ENCODE data around the gene COMMD10. TPM values are rescaled to one million over a fixed set of nuclear protein-coding genes. Genes with fewer than 3 reads are reported as not detected.

COMMD10 gene
- total and polyA plus RNA-seq, 4 donors, result 17.2 to 66.0 (median 24.7) TPM

DNA sequence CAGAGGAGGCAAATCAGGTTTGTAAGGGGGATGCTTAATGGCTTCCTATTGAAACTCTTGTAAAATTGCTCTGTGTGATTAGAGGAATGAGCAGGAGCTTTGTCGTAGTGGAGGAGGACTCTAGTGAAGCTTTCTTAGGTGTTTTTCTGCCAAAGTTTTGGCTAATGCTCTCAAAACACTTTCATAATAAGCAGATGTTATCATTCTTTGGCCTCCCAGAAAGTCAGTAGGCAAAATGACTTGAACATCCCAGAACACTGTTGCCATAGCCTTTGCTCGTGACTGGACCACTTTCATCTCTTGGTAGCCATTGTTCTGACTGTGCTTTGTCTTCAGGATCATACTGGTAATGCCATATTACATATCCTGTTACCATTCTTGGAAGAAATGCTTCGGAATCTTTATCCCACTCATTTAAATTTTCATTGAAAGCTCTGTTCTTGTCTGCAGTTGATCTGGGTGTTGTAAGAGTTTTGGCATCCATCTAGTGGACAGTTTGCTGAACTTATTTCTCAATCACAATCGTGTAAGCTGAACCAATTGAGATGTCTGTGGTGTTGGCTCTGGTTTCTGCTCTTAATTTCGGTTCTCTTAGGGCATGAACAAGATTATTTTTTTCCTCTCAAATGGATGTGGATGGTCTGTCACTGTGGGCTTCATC, 187.6 kb downstream of the COMMD10 start:
- TF ChIP-seq, protein P1, sequence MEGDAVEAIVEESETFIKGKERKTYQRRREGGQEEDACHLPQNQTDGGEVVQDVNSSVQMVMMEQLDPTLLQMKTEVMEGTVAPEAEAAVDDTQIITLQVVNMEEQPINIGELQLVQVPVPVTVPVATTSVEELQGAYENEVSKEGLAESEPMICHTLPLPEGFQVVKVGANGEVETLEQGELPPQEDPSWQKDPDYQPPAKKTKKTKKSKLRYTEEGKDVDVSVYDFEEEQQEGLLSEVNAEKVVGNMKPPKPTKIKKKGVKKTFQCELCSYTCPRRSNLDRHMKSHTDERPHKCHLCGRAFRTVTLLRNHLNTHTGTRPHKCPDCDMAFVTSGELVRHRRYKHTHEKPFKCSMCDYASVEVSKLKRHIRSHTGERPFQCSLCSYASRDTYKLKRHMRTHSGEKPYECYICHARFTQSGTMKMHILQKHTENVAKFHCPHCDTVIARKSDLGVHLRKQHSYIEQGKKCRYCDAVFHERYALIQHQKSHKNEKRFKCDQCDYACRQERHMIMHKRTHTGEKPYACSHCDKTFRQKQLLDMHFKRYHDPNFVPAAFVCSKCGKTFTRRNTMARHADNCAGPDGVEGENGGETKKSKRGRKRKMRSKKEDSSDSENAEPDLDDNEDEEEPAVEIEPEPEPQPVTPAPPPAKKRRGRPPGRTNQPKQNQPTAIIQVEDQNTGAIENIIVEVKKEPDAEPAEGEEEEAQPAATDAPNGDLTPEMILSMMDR (IDR thresholded peaks at IDR 0.05; ENCODE audit: control extremely low read depth, extremely low read depth), result no peak
- H3K9me3 ChIP-seq (ENCODE audit: control insufficient read depth in 4 of 4, insufficient read depth in 3 of 4, low read length in 3 of 4), result peaks cover 0 to 4% (median under 1%) of the 10 kb centered on the region in 4 donors
- H3K36me3 ChIP-seq (ENCODE audit: control insufficient read depth in 4 of 4, insufficient read depth in 4 of 4, low read length in 4 of 4), result peaks cover 0 to 3% (median 0%) of the 10 kb centered on the region in 4 donors
- peaks cover 0 to 3% (median 0%) of the 10 kb centered on the region in 5 donors for H3K4me1 ChIP-seq (ENCODE audit: control insufficient read depth in 5 of 5, insufficient read depth in 5 of 5, low read length in 5 of 5)
- H3K27me3 ChIP-seq (ENCODE audit: control insufficient read depth in 3 of 3, insufficient read depth in 3 of 3, low read length in 2 of 3), result no peaks in the 10 kb centered on the region
- no peak overlapping the region for H3K4me3 ChIP-seq
- ATAC-seq (ENCODE audit: insufficient read depth, low FRiP score), result no peak
- H3K27ac ChIP-seq (ENCODE audit: low read depth in 1 of 2, low read length in 1 of 2), result no peak overlapping the region
- 71 to 82% methylated on average over 5 of the region's 5 CpGs for WGBS, 2 donors
- no peak overlapping the region for H3K9ac ChIP-seq (ENCODE audit: insufficient read depth in 1 of 2, low read length in 2 of 2)
- peak in 2 of 3 donors; percentile 16 to 57 for DNase-seq

GRCh38 chr5:116273448-116274242, 188.8 kb downstream of the COMMD10 start:
- no peak for ATAC-seq (ENCODE audit: insufficient read depth, low FRiP score)
- WGBS, 2 donors, result 53 to 72% methylated on average over 1 of the region's 1 CpG
- TF ChIP-seq, protein P1 (IDR thresholded peaks at IDR 0.05; ENCODE audit: control extremely low read depth, extremely low read depth), result no peak

DNA sequence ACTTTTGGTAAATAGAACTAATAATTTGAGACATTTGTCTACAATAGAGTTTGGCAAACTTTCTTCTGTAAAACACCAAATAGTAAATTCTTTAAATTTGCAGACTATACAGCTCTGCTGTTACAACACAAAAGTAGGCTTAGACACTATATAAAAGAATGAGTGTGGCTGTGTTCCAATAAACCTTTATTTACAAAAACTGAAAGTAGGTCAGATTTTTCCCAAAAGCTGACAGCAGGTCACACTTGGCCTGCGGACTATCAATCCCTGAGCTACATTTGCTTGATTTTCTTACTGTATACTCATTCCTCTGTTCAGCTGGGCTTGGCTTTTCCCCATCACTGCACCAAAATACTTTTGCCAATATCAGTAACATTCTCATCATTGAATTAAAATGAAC, 189.4 kb downstream of the COMMD10 start:
- Histone ChIP-seq H3K9ac (ENCODE audit: insufficient read depth in 1 of 2, low read length in 2 of 2) (no peak overlapping the region), H3K9me3 (ENCODE audit: control insufficient read depth in 4 of 4, insufficient read depth in 3 of 4, low read length in 3 of 4) (peaks cover 0 to 4% (median under 1%) of the 10 kb centered on the region in 4 donors), H3K36me3 (ENCODE audit: control insufficient read depth in 4 of 4, insufficient read depth in 4 of 4, low read length in 4 of 4) (peaks cover 0 to 3% (median 0%) of the 10 kb centered on the region in 4 donors), H3K27me3 (ENCODE audit: control insufficient read depth in 3 of 3, insufficient read depth in 3 of 3, low read length in 2 of 3) (no peaks in the 10 kb centered on the region), H3K4me3 (no peak overlapping the region), H3K4me1 (ENCODE audit: control insufficient read depth in 5 of 5, insufficient read depth in 5 of 5, low read length in 5 of 5) (peaks cover 0 to 3% (median 0%) of the 10 kb centered on the region in 5 donors), H3K27ac (ENCODE audit: low read depth in 1 of 2, low read length in 1 of 2) (no peak overlapping the region)
- ATAC-seq (ENCODE audit: insufficient read depth, low FRiP score) (no peak), DNase-seq (no peak)
- 98 to 100% methylated on average over 1 of the region's 1 CpG for WGBS, 2 donors
- TF ChIP-seq, protein P1 (IDR thresholded peaks at IDR 0.05; ENCODE audit: control extremely low read depth, extremely low read depth), result no peak

More at GRCh38 chr5:116273448-116274242, 188.8 kb downstream of the COMMD10 start:
- H3K9ac ChIP-seq (ENCODE audit: insufficient read depth in 1 of 2, low read length in 2 of 2), result no peak overlapping the region
- peaks cover 0 to 3% (median 0%) of the 10 kb centered on the region in 4 donors for H3K36me3 ChIP-seq (ENCODE audit: control insufficient read depth in 4 of 4, insufficient read depth in 4 of 4, low read length in 4 of 4)
- H3K9me3 ChIP-seq (ENCODE audit: control insufficient read depth in 4 of 4, insufficient read depth in 3 of 4, low read length in 3 of 4), result peaks cover 0 to 4% (median under 1%) of the 10 kb centered on the region in 4 donors
- DNase-seq, result no peak
- H3K4me3 ChIP-seq, result no peak overlapping the region
- no peaks in the 10 kb centered on the region for H3K27me3 ChIP-seq (ENCODE audit: control insufficient read depth in 3 of 3, insufficient read depth in 3 of 3, low read length in 2 of 3)
- H3K27ac ChIP-seq (ENCODE audit: low read depth in 1 of 2, low read length in 1 of 2), result no peak overlapping the region
- peaks cover 0 to 3% (median 0%) of the 10 kb centered on the region in 5 donors for H3K4me1 ChIP-seq (ENCODE audit: control insufficient read depth in 5 of 5, insufficient read depth in 5 of 5, low read length in 5 of 5)
